Calu3 (cell line): Measurements from ENCODE around the gene ELP1. TPM values are rescaled to one million over a fixed set of nuclear protein-coding genes. Genes with fewer than 3 reads are reported as not detected.
"Not testable (repeated sequence)": the region's sequence is repeated elsewhere in the genome, so short reads cannot be mapped to it uniquely, and the experiment has no call there.

Experiments
- BruUV-seq: library from RNA; stranded (reverse); fragments of 400-500 nt; replicated peaks from 2 replicates; lab custom pipeline; 2021; lab: Mats Ljungman, UMichigan
- CTCF ChIA-PET: fragments of 300-600 bp; sonication (Branson Sonifier 250); formaldehyde crosslinking; loops from one replicate; lab custom pipeline; 2022; ENCODE audit warnings: antibody characterized with exemption; lab: Charles Lee
- DNase-seq: peaks from one replicate; pipeline ENCODE4 v3.0.0; 2022
- H3K27ac Mint-ChIP-seq: one replicate; pipeline ENCODE4 v1.8.0; 2022; ENCODE audit warnings: mixed read lengths; ENCODE audit not compliant: unreplicated experiment
- H3K27me3 Mint-ChIP-seq: one replicate; pipeline ENCODE4 v1.8.0; 2022; ENCODE audit warnings: mixed read lengths; ENCODE audit not compliant: unreplicated experiment
- H3K36me3 Mint-ChIP-seq: one replicate; pipeline ENCODE4 v1.8.0; 2022; ENCODE audit warnings: mild to moderate bottlenecking, moderate library complexity, mixed read lengths; ENCODE audit not compliant: insufficient read depth, unreplicated experiment
- H3K4me1 Mint-ChIP-seq: one replicate; pipeline ENCODE4 v1.8.0; 2022; ENCODE audit warnings: mild to moderate bottlenecking, low read depth, mixed read lengths; ENCODE audit not compliant: unreplicated experiment
- H3K4me3 Mint-ChIP-seq: one replicate; pipeline ENCODE4 v1.8.0; 2022; ENCODE audit warnings: mild to moderate bottlenecking, low read depth, moderate library complexity, mixed read lengths; ENCODE audit not compliant: unreplicated experiment
- H3K9me3 Mint-ChIP-seq: one replicate; pipeline ENCODE4 v1.8.0; 2022; ENCODE audit warnings: low read depth, mixed read lengths; ENCODE audit not compliant: unreplicated experiment
- CTCF ChIP-seq: fragments of 200-600 bp; IDR thresholded peaks from one replicate; pipeline ENCODE4 v1.8.0; 2022; ENCODE audit warnings: antibody characterized with exemption; ENCODE audit not compliant: unreplicated experiment
- intact Hi-C: fragments of 100-400 bp; cut with micrococcal nuclease; formaldehyde crosslinking; loops from one replicate; pipeline ENCODE4 v1.10.0; 2022; ENCODE audit not compliant: unreplicated experiment
- total RNA-seq: library from RNA; stranded (reverse); gene quantifications from 2 replicates; pipeline ENCODE4 v1.2.3, GENCODE V29; 2022

The ELP1 gene
- total RNA-seq, 1 experiment from 2014 or later = 17.9 TPM

GRCh38 chr9:108842610-108843295, 91.2 kb downstream of the ELP1 start:
- no peaks in the 10 kb centered on the region for H3K27me3 Mint-ChIP-seq
- H3K4me3 Mint-ChIP-seq = no peak overlapping the region
- H3K36me3 Mint-ChIP-seq = no peaks in the 10 kb centered on the region
- intact Hi-C loops = no loop called here
- TF ChIP-seq CTCF = no peak
- no peak for DNase-seq
- H3K9me3 Mint-ChIP-seq = no peaks in the 10 kb centered on the region
- H3K4me1 Mint-ChIP-seq = no peaks in the 10 kb centered on the region
- CTCF ChIA-PET = no interaction called here
- no TSS peak for BruUV-seq
- H3K27ac Mint-ChIP-seq = no peak overlapping the region

GRCh38 chr9:108839561-108839960, 94.4 kb downstream of the ELP1 start:
- DNase-seq, H3K27me3 Mint-ChIP-seq, H3K27ac Mint-ChIP-seq, CTCF ChIA-PET, H3K9me3 Mint-ChIP-seq, BruUV-seq, H3K36me3 Mint-ChIP-seq, H3K4me1 Mint-ChIP-seq, intact Hi-C loops, H3K4me3 Mint-ChIP-seq: not testable (repeated sequence)

- no peak for TF ChIP-seq CTCF
- CTCF ChIA-PET = no interaction called here
Measured at GRCh38 chr9:108838017-108838416, 95.9 kb downstream of the ELP1 start.

GRCh38 chr9:108837530-108837929, 96.4 kb downstream of the ELP1 start:
- H3K4me1 Mint-ChIP-seq = no peaks in the 10 kb centered on the region
- no peaks in the 10 kb centered on the region for H3K36me3 Mint-ChIP-seq
- no peak overlapping the region for H3K27ac Mint-ChIP-seq
- CTCF ChIA-PET = no interaction called here
- intact Hi-C loops = no loop called here
- no peak for DNase-seq
- no peak for TF ChIP-seq CTCF
- H3K4me3 Mint-ChIP-seq = no peak overlapping the region
- H3K27me3 Mint-ChIP-seq = no peaks in the 10 kb centered on the region
- no peaks in the 10 kb centered on the region for H3K9me3 Mint-ChIP-seq
- no TSS peak for BruUV-seq

More at GRCh38 chr9:108838017-108838416, 95.9 kb downstream of the ELP1 start:
- H3K9me3 Mint-ChIP-seq = no peaks in the 10 kb centered on the region
- H3K4me3 Mint-ChIP-seq = no peak overlapping the region
- DNase-seq = no peak
- H3K27me3 Mint-ChIP-seq = no peaks in the 10 kb centered on the region
- no TSS peak for BruUV-seq
- no peaks in the 10 kb centered on the region for H3K4me1 Mint-ChIP-seq
- H3K27ac Mint-ChIP-seq = no peak overlapping the region
- intact Hi-C loops = no loop called here
- no peaks in the 10 kb centered on the region for H3K36me3 Mint-ChIP-seq

GRCh38 chr9:108836781-108837180, 97.1 kb downstream of the ELP1 start:
- TF ChIP-seq CTCF = no peak
- H3K27ac Mint-ChIP-seq = no peak overlapping the region
- H3K27me3 Mint-ChIP-seq = no peaks in the 10 kb centered on the region
- H3K36me3 Mint-ChIP-seq = no peaks in the 10 kb centered on the region
- intact Hi-C loops = no loop called here
- H3K4me1 Mint-ChIP-seq = no peaks in the 10 kb centered on the region
- no peaks in the 10 kb centered on the region for H3K9me3 Mint-ChIP-seq
- CTCF ChIA-PET = no interaction called here
- H3K4me3 Mint-ChIP-seq = no peak overlapping the region
- BruUV-seq = no TSS peak
- DNase-seq = no peak
